Motor neuron (in vitro differentiated cells): ENCODE data around the gene KPNA6. TPM values are rescaled to one million over a fixed set of nuclear protein-coding genes. Genes with fewer than 3 reads are reported as not detected.
"Not testable (repeated sequence)": the region's sequence is repeated elsewhere in the genome, so short reads cannot be mapped to it uniquely, and the experiment has no call there.

Experiments
- ATAC-seq, 8 experiments: fragments of 200-7000 bp; cut with Tn5 transposase; replicated peaks in 6 of 8; 2 replicates each; pipeline ENCODE4 v1.8.0; 2021; ENCODE audit warnings: mild to moderate bottlenecking in 8 of 8, moderate library complexity in 8 of 8
- H3K27ac ChIP-seq, 2 donors: fragments of 250-450 bp; sonication (Bioruptor Pico); 2 replicates each; pipeline ENCODE4 v1.9.0; 2021; ENCODE audit warnings: antibody characterized with exemption in 2 of 2, mild to moderate bottlenecking in 2 of 2, moderate library complexity in 1 of 2
- H3K4me1 ChIP-seq, 2 donors: fragments of 250-450 bp; sonication (Bioruptor Pico); replicated peaks in 1 of 2; 2 replicates each; pipeline ENCODE4 v1.6.1; 2021; ENCODE audit warnings: antibody characterized with exemption in 2 of 2, mild to moderate bottlenecking in 2 of 2, moderate library complexity in 1 of 2
- H3K4me3 ChIP-seq, 5 donors: fragments of 250-450 bp; sonication (Bioruptor Pico); 2 replicates each; pipeline ENCODE4 v1.9.0; 2021; ENCODE audit warnings: antibody characterized with exemption in 5 of 5, mild to moderate bottlenecking in 5 of 5, moderate library complexity in 4 of 5
- WGBS, 10 experiments: fragments of 450-650 bp; shearing (Covaris generic); methylation state at CpG; one replicate each; pipeline ENCODE4 v1.0.0; 2022; 5-methylcytosine and 5-hydroxymethylcytosine counted together
- in situ Hi-C, 9 experiments: fragments of 400-800 bp; cut with MboI; loops; one replicate each; pipeline ENCODE4 v1.15.0; 2021; ENCODE audit warnings: low sequenced_read_pairs in 9 of 9, low pct_unique_long_range_greater_than_20kb in 2 of 9; ENCODE audit not compliant: unreplicated experiment in 9 of 9
- total RNA-seq, 8 experiments: library from RNA; unstranded; fragments of 300-600 nt; gene quantifications; 2 replicates each; pipeline versions ENCODE4 v1.2.3 to v1.2.4, GENCODE V29; 2022

Gene KPNA6
- total RNA-seq, 8 experiments from 2014 or later: 35.3 to 53.4 (median 40.7) TPM

GRCh38 chr1:32128479-32128878, 20.6 kb downstream of the KPNA6 start:
- in situ Hi-C loops: no loop called here
- 20 to 100% (median 83%) methylated on average over 1 of the region's 1 CpG; no CpG with 5 or more reads in 2 of the 10 experiments for WGBS, 10 experiments
- Histone ChIP-seq H3K27ac (no peak overlapping the region), H3K4me3 (no peak overlapping the region), H3K4me1 (peaks cover 14 to 15% of the 10 kb centered on the region in 2 donors)
- no peak for ATAC-seq

- WGBS, 10 experiments: 93 to 100% (median 100%) methylated on average over 1 of the region's 1 CpG; no CpG with 5 or more reads in 4 of the 10 experiments
- H3K4me1 ChIP-seq: peaks cover 14 to 15% of the 10 kb centered on the region in 2 donors
- H3K27ac ChIP-seq: no peak overlapping the region
- ATAC-seq: no peak
- in situ Hi-C loops: no loop called here
- no peak overlapping the region for H3K4me3 ChIP-seq
These were observed 21.1 kb downstream of the KPNA6 start for GRCh38 chr1:32128964-32129363.

GRCh38 chr1:32133950-32134280, 26.1 kb downstream of the KPNA6 start:
- ATAC-seq: not testable (repeated sequence)

GRCh38 chr1:32137111-32137510, 29.3 kb downstream of the KPNA6 start:
- no peak for ATAC-seq
- no peak overlapping the region for H3K4me3 ChIP-seq
- H3K4me1 ChIP-seq: no peaks in the 10 kb centered on the region
- H3K27ac ChIP-seq: no peak overlapping the region
- WGBS, 10 experiments: 90 to 97% (median 96%) methylated on average over 3 to 5 of the region's 5 CpGs; no CpG with 5 or more reads in 4 of the 10 experiments
- in situ Hi-C loops: no loop called here

More at GRCh38 chr1:32133950-32134280, 26.1 kb downstream of the KPNA6 start:
- H3K4me1 ChIP-seq, H3K27ac ChIP-seq, H3K4me3 ChIP-seq, in situ Hi-C loops: not testable (repeated sequence)
- 92 to 100% (median 97%) methylated on average over 1 to 9 of the region's 9 CpGs; no CpG with 5 or more reads in 1 of the 10 experiments for WGBS, 10 experiments

- in situ Hi-C loops: no loop called here
- peaks cover 0 to 10% of the 10 kb centered on the region in 2 donors for H3K4me1 ChIP-seq
- 40 to 100% (median 87%) methylated on average over 2 to 5 of the region's 5 CpGs for WGBS, 10 experiments
- H3K4me3 ChIP-seq: no peak overlapping the region
- no peak overlapping the region for H3K27ac ChIP-seq
- ATAC-seq: no peak
These were observed 31.1 kb downstream of the KPNA6 start for GRCh38 chr1:32138965-32139364.

- Histone ChIP-seq H3K4me3 (no peak overlapping the region), H3K4me1 (peaks cover 0 to 10% of the 10 kb centered on the region in 2 donors), H3K27ac (no peak overlapping the region)
- in situ Hi-C loops: no loop called here
- ATAC-seq: peak; percentile 71 to 99 (median 92)
- WGBS, 10 experiments: 20 to 100% (median 69%) methylated on average over 1 to 6 of the region's 6 CpGs; no CpG with 5 or more reads in 1 of the 10 experiments
These were observed 34.8 kb downstream of the KPNA6 start for GRCh38 chr1:32142446-32143301.

- peaks cover 0 to 10% of the 10 kb centered on the region in 2 donors for H3K4me1 ChIP-seq
- 0 to 100% (median 87%) methylated on average over 1 to 4 of the region's 4 CpGs for WGBS, 10 experiments
- in situ Hi-C loops, H3K4me3 ChIP-seq, ATAC-seq, H3K27ac ChIP-seq: not testable (repeated sequence)
These were observed 35.4 kb downstream of the KPNA6 start for GRCh38 chr1:32143302-32143695.

- in situ Hi-C loops: no loop called here
- H3K4me1 ChIP-seq: peaks cover 0 to 10% of the 10 kb centered on the region in 2 donors
- 87 to 100% (median 100%) methylated on average over 1 to 3 of the region's 3 CpGs for WGBS, 10 experiments
- no peak overlapping the region for H3K4me3 ChIP-seq
- no peak overlapping the region for H3K27ac ChIP-seq
- no peak for ATAC-seq
These were observed 36.2 kb downstream of the KPNA6 start for GRCh38 chr1:32144033-32144432.

- in situ Hi-C loops: not testable (repeated sequence)
- WGBS, 10 experiments: 93 to 100% (median 100%) methylated on average over 1 to 5 of the region's 5 CpGs; no CpG with 5 or more reads in 1 of the 10 experiments
These were observed 39.9 kb downstream of the KPNA6 start for GRCh38 chr1:32147799-32148198.

GRCh38 chr1:32150847-32151246, 43.0 kb downstream of the KPNA6 start:
- WGBS, 10 experiments: 21 to 90% (median 64%) methylated on average over 2 to 9 of the region's 9 CpGs; no CpG with 5 or more reads in 1 of the 10 experiments
- Histone ChIP-seq H3K4me1 (peaks cover 0 to 6% of the 10 kb centered on the region in 2 donors), H3K27ac (no peak overlapping the region), H3K4me3 (no peak overlapping the region)
- in situ Hi-C loops: no loop called here
- peak in 1 of 8 experiments; percentile 34 for ATAC-seq

More at GRCh38 chr1:32147799-32148198, 39.9 kb downstream of the KPNA6 start:
- ATAC-seq, H3K27ac ChIP-seq, H3K4me3 ChIP-seq, H3K4me1 ChIP-seq: not testable (repeated sequence)

- Histone ChIP-seq H3K27ac (no peak overlapping the region), H3K4me3 (no peak overlapping the region), H3K4me1 (peaks cover 0 to 6% of the 10 kb centered on the region in 2 donors)
- ATAC-seq: peak; percentile 36 to 92 (median 66)
- in situ Hi-C loops: no loop called here
- 17 to 76% (median 57%) methylated on average over 2 to 5 of the region's 5 CpGs for WGBS, 10 experiments
These were observed 43.5 kb downstream of the KPNA6 start for GRCh38 chr1:32151319-32151787.

- in situ Hi-C loops: no loop called here
- Histone ChIP-seq H3K27ac (no peak overlapping the region), H3K4me3 (no peak overlapping the region), H3K4me1 (no peaks in the 10 kb centered on the region)
- ATAC-seq: no peak
- 50 to 97% (median 80%) methylated on average over 1 to 3 of the region's 3 CpGs; no CpG with 5 or more reads in 1 of the 10 experiments for WGBS, 10 experiments
These were observed 51.3 kb downstream of the KPNA6 start for GRCh38 chr1:32159189-32159588.

GRCh38 chr1:32163405-32163804, 55.5 kb downstream of the KPNA6 start:
- H3K27ac ChIP-seq: no peak overlapping the region
- H3K4me3 ChIP-seq: no peak overlapping the region
- 77 to 100% (median 97%) methylated on average over 1 to 2 of the region's 2 CpGs; no CpG with 5 or more reads in 4 of the 10 experiments for WGBS, 10 experiments
- in situ Hi-C loops: no loop called here
- ATAC-seq: no peak
- no peaks in the 10 kb centered on the region for H3K4me1 ChIP-seq
